GM23338 (cell line): ENCODE measurements around the gene GLRX. TPM values are rescaled to one million over a fixed set of nuclear protein-coding genes. Genes with fewer than 3 reads are reported as not detected.

Experiments
- ATAC-seq: fragments of 200-7000 bp; cut with Tn5 transposase; 3 replicates; pipeline ENCODE4 v1.9.1; 2020
- DNase-seq: peaks from one replicate; pipeline ENCODE4 v3.0.0-alpha.2; 2015; ENCODE audit warnings: low spot score
- H2AFZ ChIP-seq: fragments of 200-600 bp; sonication (generic); 2 replicates; pipeline ENCODE4 v1.8.0; 2016; ENCODE audit warnings: antibody characterized with exemption, mild to moderate bottlenecking, moderate library complexity
- H3F3A ChIP-seq: fragments of 200-600 bp; sonication (generic); replicated peaks from 2 replicates; pipeline ENCODE4 v1.8.0; 2017; ENCODE audit warnings: antibody characterized with exemption, mixed run types, low read depth
- H3K27ac ChIP-seq: fragments of 200-600 bp; sonication (generic); 2 replicates; pipeline ENCODE4 v1.6.1; 2016; ENCODE audit warnings: low read depth
- H3K27me3 ChIP-seq: fragments of 200-600 bp; sonication (generic); 2 replicates; pipeline ENCODE4 v1.8.0; 2016; ENCODE audit warnings: mild to moderate bottlenecking, mixed run types, moderate library complexity; ENCODE audit not compliant: insufficient read depth
- H3K36me3 ChIP-seq: fragments of 200-600 bp; sonication (generic); 2 replicates; pipeline ENCODE4 v1.8.0; 2016; ENCODE audit warnings: mild to moderate bottlenecking; ENCODE audit not compliant: insufficient read depth
- H3K4me1 ChIP-seq: fragments of 200-600 bp; sonication (generic); 2 replicates; pipeline ENCODE4 v1.8.0; 2016; ENCODE audit warnings: mild to moderate bottlenecking, moderate library complexity; ENCODE audit not compliant: insufficient read depth
- H3K4me2 ChIP-seq: fragments of 200-600 bp; sonication (generic); 2 replicates; pipeline ENCODE4 v1.7.1; 2017; ENCODE audit warnings: mixed run types
- H3K4me3 ChIP-seq: fragments of 200-600 bp; sonication (generic); 2 replicates; pipeline ENCODE4 v1.6.1; 2016; ENCODE audit warnings: mixed run types
- H3K79me2 ChIP-seq: fragments of 200-600 bp; sonication (generic); replicated peaks from 2 replicates; pipeline ENCODE4 v1.8.0; 2017; ENCODE audit warnings: mild to moderate bottlenecking; ENCODE audit not compliant: insufficient read depth
- H3K9me2 ChIP-seq: fragments of 200-600 bp; sonication (generic); 2 replicates; pipeline ENCODE4 v1.8.0; 2017; ENCODE audit not compliant: insufficient read depth
- H4K20me1 ChIP-seq: fragments of 200-600 bp; sonication (generic); replicated peaks from 2 replicates; pipeline ENCODE4 v1.8.0; 2017; ENCODE audit warnings: mild to moderate bottlenecking; ENCODE audit not compliant: insufficient read depth
- H3K27ac Mint-ChIP-seq: 2 replicates; pipeline ENCODE4 v1.8.0; 2020; ENCODE audit warnings: inconsistent platforms, mild to moderate bottlenecking, moderate library complexity, mixed read lengths
- H3K27me3 Mint-ChIP-seq: 3 replicates; pipeline ENCODE4 v1.8.0; 2022; ENCODE audit warnings: low read depth, mild to moderate bottlenecking, moderate library complexity, mixed read lengths, inconsistent platforms; ENCODE audit not compliant: insufficient read depth, poor library complexity
- H3K36me3 Mint-ChIP-seq: 3 replicates; pipeline ENCODE4 v1.8.0; 2021; ENCODE audit warnings: low read depth, mild to moderate bottlenecking, inconsistent platforms, moderate library complexity, mixed read lengths
- H3K4me1 Mint-ChIP-seq: 3 replicates; pipeline ENCODE4 v1.8.0; 2020; ENCODE audit warnings: mild to moderate bottlenecking, inconsistent platforms, mixed read lengths
- H3K4me3 Mint-ChIP-seq: 3 replicates; pipeline ENCODE4 v1.8.0; 2021; ENCODE audit warnings: moderate library complexity, mild to moderate bottlenecking, inconsistent platforms, mixed read lengths
- H3K9me3 Mint-ChIP-seq: 3 replicates; pipeline ENCODE4 v1.8.0; 2020; ENCODE audit warnings: moderate library complexity, mild to moderate bottlenecking, inconsistent platforms, mixed read lengths
- CREB1 ChIP-seq: fragments of 250-450 bp; sonication (Bioruptor Pico); IDR thresholded peaks from 2 replicates; pipeline ENCODE4 v1.5.0; 2020; ENCODE audit warnings: low read depth, mild to moderate bottlenecking, moderate library complexity
- EZH2 ChIP-seq: fragments of 200-600 bp; sonication (generic); IDR thresholded peaks from one replicate; pipeline ENCODE4 v1.8.0; 2017; ENCODE audit warnings: antibody characterized with exemption, mild to moderate bottlenecking, low read depth; ENCODE audit not compliant: unreplicated experiment
- EZH2phosphoT487 ChIP-seq: fragments of 200-600 bp; sonication (generic); IDR thresholded peaks from one replicate; pipeline ENCODE4 v1.8.1; 2018; ENCODE audit warnings: antibody characterized with exemption; ENCODE audit not compliant: unreplicated experiment
- JUNB ChIP-seq: IDR thresholded peaks from one replicate; pipeline ENCODE4 v1.6.1; 2016; ENCODE audit warnings: antibody characterized with exemption; ENCODE audit not compliant: unreplicated experiment
- NANOG ChIP-seq: IDR thresholded peaks from 2 replicates; pipeline ENCODE4 v1.6.1; 2016; ENCODE audit warnings: antibody characterized with exemption, borderline replicate concordance
- POLR2AphosphoS5 ChIP-seq: IDR thresholded peaks from 2 replicates; pipeline ENCODE4 v1.6.1; 2016; ENCODE audit warnings: antibody characterized with exemption, low read depth
- STAT1 ChIP-seq: IDR thresholded peaks from one replicate; pipeline ENCODE4 v1.6.1; 2016; ENCODE audit warnings: antibody characterized with exemption; ENCODE audit not compliant: unreplicated experiment
- ZNF114 ChIP-seq: fragments of 250-450 bp; sonication (Bioruptor Pico); IDR thresholded peaks from 2 replicates; pipeline ENCODE4 v1.5.0; 2020; ENCODE audit warnings: mild to moderate bottlenecking, moderate library complexity
- ZNF331 ChIP-seq: fragments of 250-450 bp; sonication (Bioruptor Pico); IDR thresholded peaks from 2 replicates; pipeline ENCODE4 v1.5.0; 2020; ENCODE audit warnings: low read depth, mild to moderate bottlenecking, moderate library complexity
- polyA plus RNA-seq: library from polyadenylated mRNA; unstranded; fragments of >200 nt; fragmentation: Nextera tagmentation; extraction: Ambion mirVana; gene quantifications from 2 replicates; pipeline ENCODE4 v1.2.1, GENCODE V29; 2016
- total RNA-seq: library from RNA; depleted of rRNA; stranded (reverse); fragments of >200 nt; shearing (Covaris generic); gene quantifications from 2 replicates; pipeline ENCODE4 v1.2.3, GENCODE V29; 2014
- TF ChIP-seq, protein P1 (sequence below): fragments of 250-450 bp; sonication (Bioruptor Pico); IDR thresholded peaks from 2 replicates; pipeline ENCODE4 v1.5.0; 2020; ENCODE audit warnings: mild to moderate bottlenecking, moderate library complexity
- TF ChIP-seq, protein P2 (sequence below), 2 experiments: fragments of 200-600 bp in 1 of 2; sonication (generic) in 1 of 2; conservative IDR thresholded peaks; 2 replicates each; pipeline versions ENCODE4 v1.5.1 to v1.6.1; 2016 to 2017; ENCODE audit warnings: antibody characterized with exemption in 2 of 2, low read depth in 2 of 2, mild to moderate bottlenecking in 2 of 2, moderate library complexity in 1 of 2
- TF ChIP-seq, protein P3 (sequence below): IDR thresholded peaks from 2 replicates; pipeline ENCODE4 v1.6.1; 2016; ENCODE audit warnings: antibody characterized with exemption

The GLRX gene
- total and polyA plus RNA-seq, 2 experiments from 2014 or later = 9.5 to 42.2 TPM

DNA sequence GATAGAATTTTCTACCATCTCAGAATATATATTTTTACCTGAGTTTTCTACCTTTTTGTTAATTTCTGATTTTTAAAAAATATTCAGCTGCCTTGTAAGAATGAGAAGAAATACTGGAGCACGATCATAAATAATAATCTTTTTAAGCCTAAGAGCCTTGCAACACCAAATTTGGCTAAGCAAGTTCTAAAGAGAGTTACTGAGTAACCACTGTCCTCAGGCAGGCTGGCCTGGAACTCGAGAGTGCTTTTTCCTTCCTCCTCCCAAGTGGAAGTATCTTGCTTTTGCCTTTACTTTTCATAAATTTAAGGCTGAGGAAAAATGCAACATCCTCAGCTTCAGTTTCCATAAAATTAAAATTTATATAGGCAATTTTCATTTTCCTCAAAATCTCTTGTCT lies 21.0 kb downstream of the GLRX start:
- Mint-ChIP-seq H3K36me3 (no peaks in the 10 kb centered on the region; the same call in none of the 3 replicates), H3K4me1 (no peaks in the 10 kb centered on the region), H3K27me3 (peaks cover 5% of the 10 kb centered on the region), H3K9me3 (peaks cover 6% of the 10 kb centered on the region; the same call in 1 of the 3 replicates), H3K27ac (no peak overlapping the region), H3K4me3 (no peak overlapping the region)
- Histone ChIP-seq H3K27ac (no peak overlapping the region), H3K27me3 (no peaks in the 10 kb centered on the region), H3K4me3 (no peak overlapping the region), H3K79me2 (no peaks in the 10 kb centered on the region), H4K20me1 (no peaks in the 10 kb centered on the region), H3K36me3 (no peaks in the 10 kb centered on the region), H3K9me2 (no peaks in the 10 kb centered on the region; the same call in 1 of the 2 replicates), H2AFZ (no peak overlapping the region), H3F3A (no peaks in the 10 kb centered on the region), H3K4me2 (no peak overlapping the region), H3K4me1 (no peaks in the 10 kb centered on the region)
- TF ChIP-seq ZNF114 (CRISPR knock-in tag) (no peak), NANOG (no peak), EZH2phosphoT487 (no peak), STAT1 (no peak), POLR2AphosphoS5 (no peak), CREB1 (CRISPR knock-in tag) (no peak), JUNB (no peak), EZH2 (no peak), ZNF331 (CRISPR knock-in tag) (no peak)
- TF ChIP-seq, protein P1, sequence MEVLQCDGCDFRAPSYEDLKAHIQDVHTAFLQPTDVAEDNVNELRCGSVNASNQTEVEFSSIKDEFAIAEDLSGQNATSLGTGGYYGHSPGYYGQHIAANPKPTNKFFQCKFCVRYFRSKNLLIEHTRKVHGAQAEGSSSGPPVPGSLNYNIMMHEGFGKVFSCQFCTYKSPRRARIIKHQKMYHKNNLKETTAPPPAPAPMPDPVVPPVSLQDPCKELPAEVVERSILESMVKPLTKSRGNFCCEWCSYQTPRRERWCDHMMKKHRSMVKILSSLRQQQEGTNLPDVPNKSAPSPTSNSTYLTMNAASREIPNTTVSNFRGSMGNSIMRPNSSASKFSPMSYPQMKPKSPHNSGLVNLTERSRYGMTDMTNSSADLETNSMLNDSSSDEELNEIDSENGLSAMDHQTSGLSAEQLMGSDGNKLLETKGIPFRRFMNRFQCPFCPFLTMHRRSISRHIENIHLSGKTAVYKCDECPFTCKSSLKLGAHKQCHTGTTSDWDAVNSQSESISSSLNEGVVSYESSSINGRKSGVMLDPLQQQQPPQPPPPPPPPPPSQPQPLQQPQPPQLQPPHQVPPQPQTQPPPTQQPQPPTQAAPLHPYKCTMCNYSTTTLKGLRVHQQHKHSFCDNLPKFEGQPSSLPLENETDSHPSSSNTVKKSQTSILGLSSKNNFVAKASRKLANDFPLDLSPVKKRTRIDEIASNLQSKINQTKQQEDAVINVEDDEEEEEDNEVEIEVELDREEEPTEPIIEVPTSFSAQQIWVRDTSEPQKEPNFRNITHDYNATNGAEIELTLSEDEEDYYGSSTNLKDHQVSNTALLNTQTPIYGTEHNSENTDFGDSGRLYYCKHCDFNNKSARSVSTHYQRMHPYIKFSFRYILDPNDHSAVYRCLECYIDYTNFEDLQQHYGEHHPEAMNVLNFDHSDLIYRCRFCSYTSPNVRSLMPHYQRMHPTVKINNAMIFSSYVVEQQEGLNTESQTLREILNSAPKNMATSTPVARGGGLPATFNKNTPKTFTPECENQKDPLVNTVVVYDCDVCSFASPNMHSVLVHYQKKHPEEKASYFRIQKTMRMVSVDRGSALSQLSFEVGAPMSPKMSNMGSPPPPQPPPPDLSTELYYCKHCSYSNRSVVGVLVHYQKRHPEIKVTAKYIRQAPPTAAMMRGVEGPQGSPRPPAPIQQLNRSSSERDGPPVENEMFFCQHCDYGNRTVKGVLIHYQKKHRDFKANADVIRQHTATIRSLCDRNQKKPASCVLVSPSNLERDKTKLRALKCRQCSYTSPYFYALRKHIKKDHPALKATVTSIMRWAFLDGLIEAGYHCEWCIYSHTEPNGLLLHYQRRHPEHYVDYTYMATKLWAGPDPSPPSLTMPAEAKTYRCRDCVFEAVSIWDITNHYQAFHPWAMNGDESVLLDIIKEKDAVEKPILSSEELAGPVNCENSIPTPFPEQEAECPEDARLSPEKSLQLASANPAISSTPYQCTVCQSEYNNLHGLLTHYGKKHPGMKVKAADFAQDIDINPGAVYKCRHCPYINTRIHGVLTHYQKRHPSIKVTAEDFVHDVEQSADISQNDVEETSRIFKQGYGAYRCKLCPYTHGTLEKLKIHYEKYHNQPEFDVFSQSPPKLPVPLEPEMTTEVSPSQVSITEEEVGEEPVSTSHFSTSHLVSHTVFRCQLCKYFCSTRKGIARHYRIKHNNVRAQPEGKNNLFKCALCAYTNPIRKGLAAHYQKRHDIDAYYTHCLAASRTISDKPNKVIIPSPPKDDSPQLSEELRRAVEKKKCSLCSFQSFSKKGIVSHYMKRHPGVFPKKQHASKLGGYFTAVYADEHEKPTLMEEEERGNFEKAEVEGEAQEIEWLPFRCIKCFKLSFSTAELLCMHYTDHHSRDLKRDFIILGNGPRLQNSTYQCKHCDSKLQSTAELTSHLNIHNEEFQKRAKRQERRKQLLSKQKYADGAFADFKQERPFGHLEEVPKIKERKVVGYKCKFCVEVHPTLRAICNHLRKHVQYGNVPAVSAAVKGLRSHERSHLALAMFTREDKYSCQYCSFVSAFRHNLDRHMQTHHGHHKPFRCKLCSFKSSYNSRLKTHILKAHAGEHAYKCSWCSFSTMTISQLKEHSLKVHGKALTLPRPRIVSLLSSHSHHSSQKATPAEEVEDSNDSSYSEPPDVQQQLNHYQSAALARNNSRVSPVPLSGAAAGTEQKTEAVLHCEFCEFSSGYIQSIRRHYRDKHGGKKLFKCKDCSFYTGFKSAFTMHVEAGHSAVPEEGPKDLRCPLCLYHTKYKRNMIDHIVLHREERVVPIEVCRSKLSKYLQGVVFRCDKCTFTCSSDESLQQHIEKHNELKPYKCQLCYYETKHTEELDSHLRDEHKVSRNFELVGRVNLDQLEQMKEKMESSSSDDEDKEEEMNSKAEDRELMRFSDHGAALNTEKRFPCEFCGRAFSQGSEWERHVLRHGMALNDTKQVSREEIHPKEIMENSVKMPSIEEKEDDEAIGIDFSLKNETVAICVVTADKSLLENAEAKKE (CRISPR knock-in tag) = no peak
- TF ChIP-seq, protein P2, sequence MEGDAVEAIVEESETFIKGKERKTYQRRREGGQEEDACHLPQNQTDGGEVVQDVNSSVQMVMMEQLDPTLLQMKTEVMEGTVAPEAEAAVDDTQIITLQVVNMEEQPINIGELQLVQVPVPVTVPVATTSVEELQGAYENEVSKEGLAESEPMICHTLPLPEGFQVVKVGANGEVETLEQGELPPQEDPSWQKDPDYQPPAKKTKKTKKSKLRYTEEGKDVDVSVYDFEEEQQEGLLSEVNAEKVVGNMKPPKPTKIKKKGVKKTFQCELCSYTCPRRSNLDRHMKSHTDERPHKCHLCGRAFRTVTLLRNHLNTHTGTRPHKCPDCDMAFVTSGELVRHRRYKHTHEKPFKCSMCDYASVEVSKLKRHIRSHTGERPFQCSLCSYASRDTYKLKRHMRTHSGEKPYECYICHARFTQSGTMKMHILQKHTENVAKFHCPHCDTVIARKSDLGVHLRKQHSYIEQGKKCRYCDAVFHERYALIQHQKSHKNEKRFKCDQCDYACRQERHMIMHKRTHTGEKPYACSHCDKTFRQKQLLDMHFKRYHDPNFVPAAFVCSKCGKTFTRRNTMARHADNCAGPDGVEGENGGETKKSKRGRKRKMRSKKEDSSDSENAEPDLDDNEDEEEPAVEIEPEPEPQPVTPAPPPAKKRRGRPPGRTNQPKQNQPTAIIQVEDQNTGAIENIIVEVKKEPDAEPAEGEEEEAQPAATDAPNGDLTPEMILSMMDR (conservative IDR thresholded peaks at IDR 0.05; ENCODE audit: low read depth in 2 of 2) = no peak
- TF ChIP-seq, protein P3, sequence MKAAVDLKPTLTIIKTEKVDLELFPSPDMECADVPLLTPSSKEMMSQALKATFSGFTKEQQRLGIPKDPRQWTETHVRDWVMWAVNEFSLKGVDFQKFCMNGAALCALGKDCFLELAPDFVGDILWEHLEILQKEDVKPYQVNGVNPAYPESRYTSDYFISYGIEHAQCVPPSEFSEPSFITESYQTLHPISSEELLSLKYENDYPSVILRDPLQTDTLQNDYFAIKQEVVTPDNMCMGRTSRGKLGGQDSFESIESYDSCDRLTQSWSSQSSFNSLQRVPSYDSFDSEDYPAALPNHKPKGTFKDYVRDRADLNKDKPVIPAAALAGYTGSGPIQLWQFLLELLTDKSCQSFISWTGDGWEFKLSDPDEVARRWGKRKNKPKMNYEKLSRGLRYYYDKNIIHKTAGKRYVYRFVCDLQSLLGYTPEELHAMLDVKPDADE = no peak
- ATAC-seq = no peak
- DNase-seq = no peak
